PC-9 (cell line): ENCODE results near the gene ERBB2.

ENCODE experiments used
- CTCF ChIP-seq: fragments of 200-600 bp; sonication (generic); conservative IDR thresholded peaks from 2 replicates; pipeline ENCODE4 v1.6.1; 2017; ENCODE audit warnings: mixed run types, antibody characterized with exemption, mild to moderate bottlenecking, moderate library complexity
- EZH2 ChIP-seq: fragments of 200-600 bp; sonication (generic); IDR thresholded peaks from 2 replicates; pipeline ENCODE4 v1.8.0; 2017; ENCODE audit warnings: antibody characterized with exemption, low read depth

GRCh38 chr17:39738568-39738901 is 38.7 kb downstream of the ERBB2 start:
- TF ChIP-seq CTCF, result no peak
- no peak for TF ChIP-seq EZH2
